ENCODE results near the gene ITGB2. TPM values are rescaled to one million over a fixed set of nuclear protein-coding genes. Genes with fewer than 3 reads are reported as not detected.

ITGB2 gene
- total and polyA plus RNA-seq, 2 donors from 2014 or later, result 9.5 to 111 TPM

DNA sequence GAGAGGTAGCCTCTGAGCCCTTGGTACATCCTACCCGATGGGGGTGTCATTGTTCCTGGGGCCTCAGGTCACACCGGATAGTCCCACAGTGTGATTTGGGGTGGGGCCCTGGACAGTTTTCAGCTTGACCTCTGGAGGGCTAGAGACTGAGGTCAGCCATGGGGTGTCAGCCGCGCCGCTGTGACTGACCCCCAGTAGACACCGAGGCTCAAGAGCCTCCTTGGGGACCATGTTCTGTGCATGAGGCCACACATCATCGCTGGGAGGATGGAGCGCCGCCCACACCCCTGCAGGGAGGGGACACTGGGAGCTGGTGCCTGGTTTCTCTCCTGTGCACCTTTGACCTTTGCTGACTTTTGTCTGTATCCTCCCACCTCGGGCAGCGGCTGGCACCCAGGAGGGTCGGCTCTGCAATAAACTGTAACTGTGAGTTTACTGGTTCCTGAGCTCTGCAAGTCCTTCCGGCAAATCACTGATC, 22.6 kb downstream of the ITGB2 start:
- TF ChIP-seq CTCF (IDR thresholded peaks at IDR 0.05; ENCODE audit: borderline replicate concordance, extremely low read depth, insufficient read depth), result no peak
- no peak overlapping the region for H3K9ac ChIP-seq (ENCODE audit: low read length in 3 of 3)
- no peak for FAIRE-seq

DNA sequence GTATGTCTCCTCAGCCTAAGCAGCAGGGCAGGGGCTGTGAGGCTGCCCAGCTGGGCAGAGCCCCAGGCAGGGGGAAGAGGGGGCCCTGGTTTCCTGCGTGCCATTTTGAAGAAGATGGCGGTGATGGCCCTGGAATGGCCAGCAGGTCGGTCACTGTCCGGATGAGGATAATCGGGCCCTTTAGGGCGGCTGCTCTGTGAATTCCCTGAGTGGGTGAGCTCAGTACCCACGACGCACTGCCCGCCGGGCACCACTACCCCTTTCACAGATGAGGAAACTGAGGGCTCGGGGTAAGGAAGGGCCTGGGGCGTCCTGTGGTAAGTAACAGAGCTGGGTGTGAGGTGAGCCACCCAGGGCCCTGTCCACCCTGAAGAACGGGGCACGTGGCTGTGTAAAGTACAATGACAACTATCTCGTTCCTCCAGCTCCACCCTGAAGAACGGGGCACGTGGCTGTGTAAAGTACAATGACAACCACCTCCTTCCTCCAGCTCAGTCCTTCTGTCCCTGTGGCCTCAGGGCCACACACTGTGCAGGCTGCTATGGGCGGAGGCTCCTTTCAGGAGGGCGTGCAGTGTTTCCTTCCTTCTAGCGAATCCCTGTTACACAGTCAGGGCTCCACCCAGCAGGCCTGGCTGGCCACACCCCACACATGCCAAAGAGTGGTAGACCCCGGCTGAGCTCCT, 23.2 kb downstream of the ITGB2 start:
- FAIRE-seq (no peak), DNase-seq (peak in 1 of 5 donors; percentile 66)
- H3K9me3 ChIP-seq (ENCODE audit: control insufficient read depth in 2 of 3, insufficient read depth in 1 of 3, low read length in 3 of 3), result no peaks in the 10 kb centered on the region
- no peak overlapping the region for H3K27ac ChIP-seq (ENCODE audit: low read depth in 2 of 2, low read length in 2 of 2)
- TF ChIP-seq CTCF (IDR thresholded peaks at IDR 0.05; ENCODE audit: borderline replicate concordance, extremely low read depth, insufficient read depth), result no peak
- no peak overlapping the region for H3K9ac ChIP-seq (ENCODE audit: low read length in 3 of 3)
- intact Hi-C loops (cut with DNase I), result no loop called here
- no peaks in the 10 kb centered on the region for H3K27me3 ChIP-seq (ENCODE audit: control insufficient read depth, insufficient read depth, low read length)
- peaks cover 0 to 3% (median 2%) of the 10 kb centered on the region in 3 donors for H3K36me3 ChIP-seq (ENCODE audit: control insufficient read depth in 2 of 3, insufficient read depth in 3 of 3, low read length in 3 of 3)
- no peak overlapping the region for H3K4me3 ChIP-seq (ENCODE audit: low read length in 3 of 3)
- peaks cover 0 to 5% (median 4%) of the 10 kb centered on the region in 3 donors for H3K4me1 ChIP-seq (ENCODE audit: control insufficient read depth in 2 of 3, insufficient read depth in 2 of 3, low read depth in 1 of 3, low read length in 3 of 3)

More for the DNA sequence above, 22.6 kb downstream of the ITGB2 start:
- peaks cover 0 to 3% (median 2%) of the 10 kb centered on the region in 3 donors for H3K36me3 ChIP-seq (ENCODE audit: control insufficient read depth in 2 of 3, insufficient read depth in 3 of 3, low read length in 3 of 3)
- H3K27me3 ChIP-seq (ENCODE audit: control insufficient read depth, insufficient read depth, low read length), result no peaks in the 10 kb centered on the region
- peaks cover 0 to 6% (median 4%) of the 10 kb centered on the region in 3 donors for H3K4me1 ChIP-seq (ENCODE audit: control insufficient read depth in 2 of 3, insufficient read depth in 2 of 3, low read depth in 1 of 3, low read length in 3 of 3)
- intact Hi-C loops (cut with DNase I), result no loop called here
- H3K4me3 ChIP-seq (ENCODE audit: low read length in 3 of 3), result no peak overlapping the region
- DNase-seq, result peak in 2 of 5 donors; percentile 29 to 66
- no peaks in the 10 kb centered on the region for H3K9me3 ChIP-seq (ENCODE audit: control insufficient read depth in 2 of 3, insufficient read depth in 1 of 3, low read length in 3 of 3)
- no peak overlapping the region for H3K27ac ChIP-seq (ENCODE audit: low read depth in 2 of 2, low read length in 2 of 2)

- intact Hi-C loops (cut with DNase I), result no loop called here
- H3K4me3 ChIP-seq (ENCODE audit: low read length in 3 of 3), result no peak overlapping the region
- H3K27me3 ChIP-seq (ENCODE audit: control insufficient read depth, insufficient read depth, low read length), result no peaks in the 10 kb centered on the region
- H3K36me3 ChIP-seq (ENCODE audit: control insufficient read depth in 2 of 3, insufficient read depth in 3 of 3, low read length in 3 of 3), result no peaks in the 10 kb centered on the region
- H3K4me1 ChIP-seq (ENCODE audit: control insufficient read depth in 2 of 3, insufficient read depth in 2 of 3, low read depth in 1 of 3, low read length in 3 of 3), result peaks cover 0 to 4% (median 4%) of the 10 kb centered on the region in 3 donors
- no peak for FAIRE-seq
- no peak overlapping the region for H3K27ac ChIP-seq (ENCODE audit: low read depth in 2 of 2, low read length in 2 of 2)
- no peak overlapping the region for H3K9ac ChIP-seq (ENCODE audit: low read length in 3 of 3)
- no peak for TF ChIP-seq CTCF (IDR thresholded peaks at IDR 0.05; ENCODE audit: borderline replicate concordance, extremely low read depth, insufficient read depth)
- DNase-seq, result peak in 1 of 5 donors; percentile 73
- no peaks in the 10 kb centered on the region for H3K9me3 ChIP-seq (ENCODE audit: control insufficient read depth in 2 of 3, insufficient read depth in 1 of 3, low read length in 3 of 3)
Measured at GRCh38 chr21:44896561-44897286, 24.0 kb downstream of the ITGB2 start.

All from kidney (tissue), 14 donors.